Thoracic aorta (tissue), 2 donors: Measurements from ENCODE around the gene FN1. TPM values are rescaled to one million over a fixed set of nuclear protein-coding genes. Genes with fewer than 3 reads are reported as not detected.

ENCODE experiments used
- ATAC-seq: fragments of 150-250 bp; one replicate; pipeline ENCODE4 v1.8.0; 2017; ENCODE audit warnings: low read depth; ENCODE audit not compliant: insufficient number of reproducible peaks, low FRiP score
- DNase-seq: peaks from one replicate; pipeline ENCODE4 v3.0.0-alpha.2; 2020; ENCODE audit warnings: low spot score
- H3K27ac ChIP-seq, 2 donors: fragments of 200-600 bp; sonication (generic); 1 replicate in 1 of 2; 2 replicates in 1 of 2; pipeline ENCODE4 v1.5.1; 2016; ENCODE audit warnings: mild to moderate bottlenecking in 2 of 2, moderate library complexity in 2 of 2
- H3K27me3 ChIP-seq: fragments of 200-600 bp; sonication (generic); replicated peaks from 2 replicates; pipeline ENCODE4 v1.6.0; 2016; ENCODE audit warnings: mild to moderate bottlenecking; ENCODE audit not compliant: insufficient read depth
- H3K36me3 ChIP-seq: fragments of 200-600 bp; sonication (generic); one replicate; pipeline ENCODE4 v1.5.1; 2016
- H3K4me1 ChIP-seq, 2 donors: fragments of 200-600 bp; sonication (generic); 1 replicate in 1 of 2; 2 replicates in 1 of 2; pipeline versions ENCODE4 v1.5.1 to v1.6.0; 2016; ENCODE audit warnings: low read depth in 2 of 2, mild to moderate bottlenecking in 1 of 2; ENCODE audit not compliant: control insufficient read depth in 1 of 2
- H3K4me3 ChIP-seq: fragments of 200-600 bp; sonication (generic); 2 replicates; pipeline ENCODE4 v1.5.1; 2016; ENCODE audit warnings: mild to moderate bottlenecking
- H3K9me3 ChIP-seq: fragments of 200-600 bp; sonication (generic); 2 replicates; pipeline ENCODE4 v1.5.1; 2016
- CTCF ChIP-seq: fragments of 200-600 bp; sonication (generic); IDR thresholded peaks from one replicate; pipeline ENCODE4 v1.5.1; 2019; ENCODE audit warnings: antibody characterized with exemption
- total RNA-seq, 2 donors: library from RNA; depleted of rRNA; stranded (reverse); fragments of >200 nt; gene quantifications; one replicate each; pipeline versions ENCODE4 v1.1.0 to v1.2.3, GENCODE V29; 2016

The FN1 gene
- total RNA-seq, 2 donors from 2014 or later: 6,415 to 8,882 TPM

GRCh38 chr2:215392164-215392563 lies 43.7 kb downstream of the FN1 start:
- no peak for TF ChIP-seq CTCF
- H3K36me3 ChIP-seq: peaks cover 85% of the 10 kb centered on the region

GRCh38 chr2:215391531-215391930 lies 44.3 kb downstream of the FN1 start:
- Histone ChIP-seq H3K36me3 (peaks cover 86% of the 10 kb centered on the region), H3K27me3 (no peaks in the 10 kb centered on the region), H3K9me3 (no peaks in the 10 kb centered on the region), H3K4me3 (no peak overlapping the region), H3K4me1 (peaks cover 0 to 3% of the 10 kb centered on the region in 2 donors), H3K27ac (no peak overlapping the region)
- ATAC-seq (no peak), DNase-seq (no peak)
- no peak for TF ChIP-seq CTCF

More at GRCh38 chr2:215392164-215392563, 43.7 kb downstream of the FN1 start:
- ATAC-seq (no peak), DNase-seq (no peak)
- H3K27me3 ChIP-seq: no peaks in the 10 kb centered on the region
- H3K9me3 ChIP-seq: no peaks in the 10 kb centered on the region
- peaks cover 0 to 10% of the 10 kb centered on the region in 2 donors for H3K4me1 ChIP-seq
- no peak overlapping the region for H3K4me3 ChIP-seq
- no peak overlapping the region for H3K27ac ChIP-seq

- no peak overlapping the region for H3K27ac ChIP-seq
- H3K9me3 ChIP-seq: no peaks in the 10 kb centered on the region
- ATAC-seq (no peak), DNase-seq (no peak)
- H3K27me3 ChIP-seq: no peaks in the 10 kb centered on the region
- no peaks in the 10 kb centered on the region for H3K4me1 ChIP-seq
- H3K36me3 ChIP-seq: peaks cover 86% of the 10 kb centered on the region
- TF ChIP-seq CTCF: no peak
- no peak overlapping the region for H3K4me3 ChIP-seq
These were observed 45.3 kb downstream of the FN1 start for GRCh38 chr2:215390550-215390913.

GRCh38 chr2:215388002-215388728 lies 47.7 kb downstream of the FN1 start:
- no peak overlapping the region for H3K27ac ChIP-seq
- H3K9me3 ChIP-seq: no peaks in the 10 kb centered on the region
- no peak for DNase-seq
- H3K27me3 ChIP-seq: no peaks in the 10 kb centered on the region
- TF ChIP-seq CTCF: no peak
- no peak overlapping the region for H3K4me3 ChIP-seq
- no peaks in the 10 kb centered on the region for H3K4me1 ChIP-seq
- H3K36me3 ChIP-seq: peaks cover 83% of the 10 kb centered on the region
- no peak for ATAC-seq

GRCh38 chr2:215386566-215386965 lies 49.3 kb downstream of the FN1 start:
- H3K27ac ChIP-seq: no peak overlapping the region
- DNase-seq: no peak
- H3K9me3 ChIP-seq: no peaks in the 10 kb centered on the region
- no peaks in the 10 kb centered on the region for H3K27me3 ChIP-seq
- no peak overlapping the region for H3K4me3 ChIP-seq
- peaks cover 83% of the 10 kb centered on the region for H3K36me3 ChIP-seq
- no peaks in the 10 kb centered on the region for H3K4me1 ChIP-seq
- no peak for TF ChIP-seq CTCF
- ATAC-seq: no peak
